A549 treated with ZK216348 at 1 μM for 4 hours (cell line): ENCODE data around the gene ANKRD7. TPM values are rescaled to one million over a fixed set of nuclear protein-coding genes. Genes with fewer than 3 reads are reported as not detected.

Experiments
- total RNA-seq: library from RNA; stranded (reverse); fragments of 200-300 nt; extraction: Qiagen RNA extraction; gene quantifications from 5 replicates; pipeline ENCODE4 v1.2.3, GENCODE V29; 2022; ENCODE audit warnings: low read depth

The ANKRD7 gene
- 0.28 TPM in 1 of 5 replicates, not detected in the others for total RNA-seq

GRCh38 chr7:118224521-118224920 lies at the start of gene ANKRD7:
TSS of gene ANKRD7 (plus strand) at chr7:118224704. CDS start at chr7:118224831, 127 bp downstream.

DNA sequence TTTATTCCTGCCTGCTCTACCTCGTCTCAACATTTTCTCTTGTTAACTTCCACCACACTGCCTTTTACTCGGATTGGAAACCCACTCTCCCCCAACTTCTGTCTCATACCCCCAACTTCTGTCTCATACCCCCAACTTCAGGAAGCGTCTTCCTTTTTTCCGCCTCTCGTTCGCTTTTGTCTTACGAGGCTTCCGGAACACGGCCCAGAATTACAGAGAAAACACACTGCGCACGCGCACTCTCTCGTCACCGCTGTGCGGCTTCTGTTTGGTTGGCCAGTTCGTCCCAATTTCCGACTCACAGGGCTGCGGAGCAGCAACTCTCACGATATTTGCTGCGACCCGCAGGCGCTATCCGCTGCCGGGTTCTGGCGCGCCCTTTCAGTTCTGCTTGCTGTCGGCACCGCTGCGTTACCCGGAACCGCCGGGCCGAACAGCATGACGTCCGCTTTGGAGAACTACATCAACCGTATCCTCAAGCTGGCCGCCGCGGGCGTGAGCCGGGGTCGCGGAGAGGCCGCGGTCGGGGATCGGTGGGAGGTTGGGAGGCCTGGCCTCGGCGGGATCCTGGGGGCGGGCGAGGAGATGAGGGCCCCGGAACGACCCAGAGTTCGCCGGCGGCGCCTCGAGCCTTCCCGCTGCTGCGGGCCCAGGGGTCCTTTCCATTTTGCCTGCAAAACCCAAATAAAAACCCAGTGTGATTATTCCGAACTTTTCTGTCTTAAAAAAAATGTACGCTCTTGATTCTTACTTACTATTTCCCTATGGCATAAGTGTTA lies 40.5 kb upstream of the ANKRD7 start, which contains the start of gene LSM8:
TSS of gene LSM8 (plus strand) at position 379 of the 779 bp plus-strand sequence. CDS start at position 439, 60 bp downstream.

Other genes with a start within 250 kb of the ANKRD7 start
- gene LSM8, start 40.5 kb upstream of the ANKRD7 start, total RNA-seq: 38.1 to 70.8 TPM (median 39.5 TPM) in 5 replicates